Nephron (organoid): ENCODE results near the gene KCNH8.

ENCODE experiments used
- H3K27ac Mint-ChIP-seq, 3 experiments: 2 replicates each; pipeline ENCODE4 v1.8.0; 2020; ENCODE audit warnings: mixed read lengths in 3 of 3, mild to moderate bottlenecking in 2 of 3, moderate library complexity in 1 of 3
- H3K27me3 Mint-ChIP-seq: 2 replicates; pipeline ENCODE4 v1.8.0; 2021; ENCODE audit warnings: low read depth, mild to moderate bottlenecking, moderate library complexity, mixed read lengths
- H3K36me3 Mint-ChIP-seq: 2 replicates; pipeline ENCODE4 v1.8.0; 2020; ENCODE audit warnings: low read depth, mixed read lengths
- H3K4me1 Mint-ChIP-seq: 2 replicates; pipeline ENCODE4 v1.8.0; 2020; ENCODE audit warnings: mixed read lengths
- H3K4me3 Mint-ChIP-seq, 3 experiments: 2 replicates each; pipeline ENCODE4 v1.8.0; 2020; ENCODE audit warnings: mild to moderate bottlenecking in 3 of 3, mixed read lengths in 3 of 3, moderate library complexity in 2 of 3
- H3K9me3 Mint-ChIP-seq: 2 replicates; pipeline ENCODE4 v1.8.0; 2020; ENCODE audit warnings: mixed read lengths
- TF ChIP-seq, protein P1 (sequence below), 3 experiments: fragments of 200-600 bp; sonication (generic); IDR thresholded peaks; one replicate each; pipeline ENCODE4 v1.5.0; 2021; ENCODE audit warnings: antibody characterized with exemption in 3 of 3; ENCODE audit not compliant: unreplicated experiment in 3 of 3

Gene KCNH8

GRCh38 chr3:19213603-19214220 is 65.4 kb downstream of the KCNH8 start:
- no peaks in the 10 kb centered on the region for H3K9me3 Mint-ChIP-seq
- H3K4me1 Mint-ChIP-seq, result no peaks in the 10 kb centered on the region
- H3K27me3 Mint-ChIP-seq, result no peaks in the 10 kb centered on the region
- no peaks in the 10 kb centered on the region for H3K36me3 Mint-ChIP-seq
- no peak overlapping the region for H3K27ac Mint-ChIP-seq
- H3K4me3 Mint-ChIP-seq, result no peak overlapping the region
- TF ChIP-seq, protein P1, sequence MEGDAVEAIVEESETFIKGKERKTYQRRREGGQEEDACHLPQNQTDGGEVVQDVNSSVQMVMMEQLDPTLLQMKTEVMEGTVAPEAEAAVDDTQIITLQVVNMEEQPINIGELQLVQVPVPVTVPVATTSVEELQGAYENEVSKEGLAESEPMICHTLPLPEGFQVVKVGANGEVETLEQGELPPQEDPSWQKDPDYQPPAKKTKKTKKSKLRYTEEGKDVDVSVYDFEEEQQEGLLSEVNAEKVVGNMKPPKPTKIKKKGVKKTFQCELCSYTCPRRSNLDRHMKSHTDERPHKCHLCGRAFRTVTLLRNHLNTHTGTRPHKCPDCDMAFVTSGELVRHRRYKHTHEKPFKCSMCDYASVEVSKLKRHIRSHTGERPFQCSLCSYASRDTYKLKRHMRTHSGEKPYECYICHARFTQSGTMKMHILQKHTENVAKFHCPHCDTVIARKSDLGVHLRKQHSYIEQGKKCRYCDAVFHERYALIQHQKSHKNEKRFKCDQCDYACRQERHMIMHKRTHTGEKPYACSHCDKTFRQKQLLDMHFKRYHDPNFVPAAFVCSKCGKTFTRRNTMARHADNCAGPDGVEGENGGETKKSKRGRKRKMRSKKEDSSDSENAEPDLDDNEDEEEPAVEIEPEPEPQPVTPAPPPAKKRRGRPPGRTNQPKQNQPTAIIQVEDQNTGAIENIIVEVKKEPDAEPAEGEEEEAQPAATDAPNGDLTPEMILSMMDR (IDR thresholded peaks at IDR 0.05; ENCODE audit: unreplicated experiment in 3 of 3), result no peak

GRCh38 chr3:19215427-19215826 is 67.1 kb downstream of the KCNH8 start:
- Mint-ChIP-seq H3K9me3 (no peaks in the 10 kb centered on the region), H3K36me3 (no peaks in the 10 kb centered on the region), H3K4me3 (no peak overlapping the region), H3K27me3 (no peaks in the 10 kb centered on the region), H3K27ac (no peak overlapping the region), H3K4me1 (no peaks in the 10 kb centered on the region)
- TF ChIP-seq, protein P1 (IDR thresholded peaks at IDR 0.05; ENCODE audit: unreplicated experiment in 3 of 3), result no peak

DNA sequence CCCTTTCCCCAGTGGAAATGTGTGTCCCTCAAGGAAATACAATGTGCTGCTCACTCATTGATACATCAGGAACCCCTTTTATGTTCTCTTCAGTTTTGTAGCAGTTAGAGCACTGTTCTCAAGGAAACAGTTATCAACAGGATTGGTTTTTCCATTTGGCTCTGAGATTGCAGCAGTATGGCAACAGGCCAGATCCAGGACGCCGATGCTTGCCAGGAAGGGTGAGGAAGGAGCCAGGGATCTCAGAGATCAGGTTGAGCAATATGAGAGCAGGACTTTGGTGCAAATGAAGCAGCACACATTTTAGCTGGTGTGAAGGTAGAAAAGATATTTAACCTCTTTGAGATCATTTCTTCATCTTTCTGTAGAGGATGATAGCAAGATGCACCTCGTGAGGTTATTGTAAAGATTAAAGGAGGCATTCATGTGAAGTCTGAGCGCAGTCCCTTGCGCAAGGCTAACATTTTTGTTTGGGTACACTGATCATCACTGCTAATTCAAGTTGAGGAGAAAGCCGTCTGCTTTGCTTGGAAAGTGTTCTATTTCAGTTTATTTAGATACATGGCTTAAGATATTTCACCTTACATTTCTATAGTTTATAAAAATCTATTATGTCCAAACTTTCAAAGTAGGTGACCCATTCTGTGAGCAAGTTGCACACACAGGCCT is 68.5 kb downstream of the KCNH8 start:
- Mint-ChIP-seq H3K36me3 (no peaks in the 10 kb centered on the region), H3K9me3 (no peaks in the 10 kb centered on the region), H3K27ac (no peak overlapping the region), H3K4me1 (no peaks in the 10 kb centered on the region), H3K4me3 (no peak overlapping the region), H3K27me3 (no peaks in the 10 kb centered on the region)
- TF ChIP-seq, protein P1 (IDR thresholded peaks at IDR 0.05; ENCODE audit: unreplicated experiment in 3 of 3), result no peak

- H3K36me3 Mint-ChIP-seq, result no peaks in the 10 kb centered on the region
- H3K4me3 Mint-ChIP-seq, result no peak overlapping the region
- H3K27me3 Mint-ChIP-seq, result no peaks in the 10 kb centered on the region
- no peak overlapping the region for H3K27ac Mint-ChIP-seq
- no peaks in the 10 kb centered on the region for H3K4me1 Mint-ChIP-seq
- TF ChIP-seq, protein P1 (IDR thresholded peaks at IDR 0.05; ENCODE audit: unreplicated experiment in 3 of 3), result no peak
- no peaks in the 10 kb centered on the region for H3K9me3 Mint-ChIP-seq
Observed at GRCh38 chr3:19220311-19220710, 72.0 kb downstream of the KCNH8 start.

DNA sequence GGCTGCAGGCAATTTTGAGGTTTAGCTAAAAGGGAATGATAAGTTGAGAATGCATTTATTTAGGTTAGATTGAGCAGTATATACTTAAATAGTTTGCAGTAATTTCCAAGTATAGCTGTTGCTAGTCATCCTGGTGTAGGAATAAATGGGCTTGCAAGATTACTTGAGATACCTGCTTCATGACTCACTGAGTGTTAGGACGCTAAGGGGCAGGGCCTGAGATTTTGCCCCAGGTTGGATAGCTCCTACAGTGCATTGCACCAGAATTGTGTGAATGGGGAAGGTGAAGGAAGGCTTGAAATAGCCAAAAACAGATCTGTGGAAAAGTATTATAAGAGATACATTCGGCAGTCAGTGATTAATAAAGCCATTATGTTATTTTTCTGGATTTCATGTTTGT is 72.8 kb downstream of the KCNH8 start:
- Mint-ChIP-seq H3K9me3 (no peaks in the 10 kb centered on the region), H3K36me3 (no peaks in the 10 kb centered on the region), H3K27ac (no peak overlapping the region), H3K27me3 (no peaks in the 10 kb centered on the region), H3K4me3 (no peak overlapping the region), H3K4me1 (no peaks in the 10 kb centered on the region)
- TF ChIP-seq, protein P1 (IDR thresholded peaks at IDR 0.05; ENCODE audit: unreplicated experiment in 3 of 3), result no peak

DNA sequence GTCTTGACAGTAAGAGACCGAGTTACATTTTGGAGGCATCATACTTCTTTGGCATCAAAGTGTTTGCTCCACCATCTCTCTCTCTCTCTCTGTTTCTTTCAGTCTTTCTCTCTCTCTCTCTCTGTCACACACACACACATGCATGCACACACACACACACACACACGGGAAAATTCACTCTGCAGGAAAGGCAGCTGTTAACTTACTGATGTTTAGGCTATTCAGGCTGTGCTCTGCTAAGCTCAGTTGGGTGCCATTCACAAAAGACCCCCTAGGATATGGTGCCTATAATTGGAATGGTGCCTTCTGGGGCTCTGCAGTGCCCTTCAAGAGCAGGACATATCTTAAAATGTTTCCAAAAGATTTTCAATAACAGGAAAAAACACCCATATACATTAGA is 78.2 kb downstream of the KCNH8 start:
- TF ChIP-seq, protein P1 (IDR thresholded peaks at IDR 0.05; ENCODE audit: unreplicated experiment in 3 of 3), result no peak
- Mint-ChIP-seq H3K27ac (no peak overlapping the region), H3K4me3 (no peak overlapping the region), H3K4me1 (no peaks in the 10 kb centered on the region), H3K36me3 (no peaks in the 10 kb centered on the region), H3K27me3 (no peaks in the 10 kb centered on the region), H3K9me3 (no peaks in the 10 kb centered on the region)
